Right lobe of liver (tissue), 4 donors: ENCODE results near the gene DNM3.

Experiments used
- CTCF ChIP-seq, 4 donors: fragments of 200-600 bp in 3 of 4; fragments of 450-650 bp in 1 of 4; IDR thresholded peaks; one replicate each; pipeline versions ENCODE4 v1.5.1 to v1.8.0; 2016 to 2022; ENCODE audit warnings: antibody characterized with exemption in 4 of 4, mild to moderate bottlenecking in 2 of 4
- POLR2A ChIP-seq: fragments of 450-650 bp; IDR thresholded peaks from one replicate; pipeline ENCODE4 v1.6.1; 2017; ENCODE audit warnings: antibody characterized with exemption, mild to moderate bottlenecking
- donor health status: DM: no; HTN: no; CAD: no.
- donor health status: DM: no; HTN: no; CAD: no.
- donor health status: DM: no; HTN: yes; CAD: no.

GRCh38 chr1:171911506-171911905 is 70.2 kb downstream of the DNM3 start:
- TF ChIP-seq CTCF (IDR thresholded peaks at IDR 0.05) (no peak), POLR2A (no peak)
